22Rv1 (cell line): ENCODE results near the gene CDK18.

ENCODE experiments used
- H3K27ac ChIP-seq: fragments of 450-650 bp; 2 replicates; pipeline ENCODE4 v1.5.1; 2017
- ZFX ChIP-seq: fragments of 450-650 bp; IDR thresholded peaks from 2 replicates; pipeline ENCODE4 v1.6.1; 2017; ENCODE audit warnings: antibody characterized with exemption, borderline replicate concordance
- TF ChIP-seq, protein P1 (sequence below): fragments of 450-650 bp; IDR thresholded peaks from 2 replicates; pipeline ENCODE4 v1.5.1; 2017; ENCODE audit warnings: mild to moderate bottlenecking

CDK18 gene

DNA sequence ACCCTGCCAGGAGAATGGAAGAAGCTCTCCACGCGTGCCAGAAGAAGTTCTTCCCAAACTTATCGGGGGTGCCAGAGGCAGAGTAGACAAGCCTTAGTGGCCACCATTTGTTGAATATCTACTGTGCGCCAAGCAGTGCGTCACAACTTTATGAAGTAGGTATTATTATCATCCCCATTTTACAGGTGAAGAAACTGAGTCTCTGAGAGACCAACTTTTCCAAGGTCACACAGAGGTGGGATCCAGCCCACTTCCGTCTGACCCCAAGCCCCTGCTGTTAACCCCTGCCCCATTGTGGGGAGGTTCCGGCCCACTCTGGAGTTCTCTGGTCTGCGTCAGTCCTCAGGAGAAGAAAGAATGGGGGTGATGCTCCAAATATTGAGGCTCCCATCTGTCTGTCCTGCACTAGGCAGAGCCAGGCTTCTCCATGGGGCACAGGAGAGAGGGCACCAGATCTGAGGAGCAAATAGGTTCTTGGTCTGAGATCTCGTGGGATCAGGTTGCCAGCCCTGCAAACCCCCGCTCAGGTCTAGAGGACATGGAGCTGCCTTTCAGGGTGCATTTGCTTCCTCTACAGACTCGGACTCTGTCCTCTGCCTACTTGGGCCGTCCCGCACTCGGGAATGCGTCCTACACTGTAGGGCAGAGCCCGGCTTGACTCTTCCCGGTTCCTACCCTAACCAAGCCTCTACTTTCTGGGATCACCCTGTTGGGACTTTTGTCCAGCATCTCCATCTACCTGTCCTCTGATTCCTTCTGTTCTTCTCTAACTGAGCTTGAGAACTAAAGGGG is 2.1 kb downstream of the CDK18 start:
- TF ChIP-seq ZFX: no peak
- TF ChIP-seq, protein P1, sequence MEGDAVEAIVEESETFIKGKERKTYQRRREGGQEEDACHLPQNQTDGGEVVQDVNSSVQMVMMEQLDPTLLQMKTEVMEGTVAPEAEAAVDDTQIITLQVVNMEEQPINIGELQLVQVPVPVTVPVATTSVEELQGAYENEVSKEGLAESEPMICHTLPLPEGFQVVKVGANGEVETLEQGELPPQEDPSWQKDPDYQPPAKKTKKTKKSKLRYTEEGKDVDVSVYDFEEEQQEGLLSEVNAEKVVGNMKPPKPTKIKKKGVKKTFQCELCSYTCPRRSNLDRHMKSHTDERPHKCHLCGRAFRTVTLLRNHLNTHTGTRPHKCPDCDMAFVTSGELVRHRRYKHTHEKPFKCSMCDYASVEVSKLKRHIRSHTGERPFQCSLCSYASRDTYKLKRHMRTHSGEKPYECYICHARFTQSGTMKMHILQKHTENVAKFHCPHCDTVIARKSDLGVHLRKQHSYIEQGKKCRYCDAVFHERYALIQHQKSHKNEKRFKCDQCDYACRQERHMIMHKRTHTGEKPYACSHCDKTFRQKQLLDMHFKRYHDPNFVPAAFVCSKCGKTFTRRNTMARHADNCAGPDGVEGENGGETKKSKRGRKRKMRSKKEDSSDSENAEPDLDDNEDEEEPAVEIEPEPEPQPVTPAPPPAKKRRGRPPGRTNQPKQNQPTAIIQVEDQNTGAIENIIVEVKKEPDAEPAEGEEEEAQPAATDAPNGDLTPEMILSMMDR: no peak
- H3K27ac ChIP-seq: no peak overlapping the region

DNA sequence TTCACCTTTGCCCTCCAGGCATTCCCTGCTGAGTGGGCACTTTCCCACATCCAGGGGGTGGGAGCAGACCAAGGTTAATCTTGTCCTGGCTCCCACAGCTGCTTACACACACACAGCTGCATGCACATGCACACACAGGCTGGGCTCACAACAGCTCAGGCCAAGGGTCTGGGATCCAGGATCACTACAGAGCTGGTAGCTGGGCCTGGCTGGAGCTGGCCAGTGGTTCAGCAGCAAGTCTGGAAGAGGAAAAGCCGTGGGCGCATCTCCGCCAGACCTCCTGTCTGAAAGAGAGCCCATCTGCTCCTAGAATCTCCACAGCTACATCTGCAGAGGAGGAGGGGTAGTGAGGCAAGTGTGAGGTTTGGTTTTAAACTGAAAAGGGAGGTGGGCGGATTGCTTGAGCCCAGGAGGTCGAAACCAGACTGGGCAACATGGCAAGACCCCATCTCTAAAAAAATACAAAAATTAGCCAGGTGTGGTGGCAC is 3.8 kb downstream of the CDK18 start:
- TF ChIP-seq, protein P1: no peak
- TF ChIP-seq ZFX: no peak
- no peak overlapping the region for H3K27ac ChIP-seq

DNA sequence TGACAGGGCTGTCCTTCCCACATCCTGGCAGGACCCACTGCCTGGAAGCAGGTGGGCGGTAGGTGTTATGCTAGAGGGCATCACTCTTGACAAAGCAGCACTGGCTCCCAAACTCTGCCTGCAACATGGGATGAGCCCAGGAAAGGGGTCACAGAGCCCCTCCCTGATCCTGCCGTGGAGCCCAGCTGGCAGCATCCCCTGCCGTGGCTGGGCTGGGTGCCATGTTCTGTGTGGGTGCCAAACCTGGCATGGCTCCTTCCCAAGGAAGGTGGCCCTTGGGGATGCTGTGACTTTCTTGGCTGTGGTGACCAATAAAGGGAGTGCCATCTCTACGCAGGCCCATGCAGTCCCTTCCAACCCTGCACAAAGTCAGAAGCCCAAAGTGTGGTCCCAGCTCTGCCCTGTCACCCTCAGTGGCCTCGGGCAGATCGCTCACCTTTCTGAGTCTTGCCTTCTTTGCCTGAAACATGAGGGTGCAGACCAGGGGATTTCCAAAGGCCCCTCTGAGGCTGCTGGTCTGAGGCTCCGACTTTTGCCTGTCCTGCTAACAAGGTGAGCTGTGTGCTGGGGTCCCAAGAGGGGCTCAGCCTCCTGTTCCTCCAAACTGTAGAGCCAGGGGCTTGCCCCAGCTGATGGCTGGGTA is 6.0 kb downstream of the CDK18 start:
- H3K27ac ChIP-seq: no peak overlapping the region
- no peak for TF ChIP-seq ZFX
- TF ChIP-seq, protein P1: no peak

DNA sequence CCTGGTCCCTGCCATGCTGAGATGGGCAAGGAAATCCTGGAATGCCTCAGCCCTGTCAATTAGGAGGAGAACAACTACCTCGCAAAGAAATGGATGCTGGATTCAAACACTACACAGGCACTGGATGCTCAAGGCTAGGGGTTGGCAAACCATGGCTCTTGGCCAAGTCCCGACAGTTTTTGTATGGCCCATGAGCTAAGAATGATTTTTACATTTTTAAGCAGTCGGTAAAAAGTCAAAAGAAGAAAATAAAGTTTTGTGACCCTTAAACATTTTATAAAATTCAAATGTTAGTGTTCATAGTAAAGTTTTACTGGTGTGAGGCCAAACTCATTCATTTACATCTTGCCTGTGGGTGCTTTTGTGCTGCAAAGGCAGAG is 6.5 kb downstream of the CDK18 start:
- no peak for TF ChIP-seq ZFX
- TF ChIP-seq, protein P1: no peak

DNA sequence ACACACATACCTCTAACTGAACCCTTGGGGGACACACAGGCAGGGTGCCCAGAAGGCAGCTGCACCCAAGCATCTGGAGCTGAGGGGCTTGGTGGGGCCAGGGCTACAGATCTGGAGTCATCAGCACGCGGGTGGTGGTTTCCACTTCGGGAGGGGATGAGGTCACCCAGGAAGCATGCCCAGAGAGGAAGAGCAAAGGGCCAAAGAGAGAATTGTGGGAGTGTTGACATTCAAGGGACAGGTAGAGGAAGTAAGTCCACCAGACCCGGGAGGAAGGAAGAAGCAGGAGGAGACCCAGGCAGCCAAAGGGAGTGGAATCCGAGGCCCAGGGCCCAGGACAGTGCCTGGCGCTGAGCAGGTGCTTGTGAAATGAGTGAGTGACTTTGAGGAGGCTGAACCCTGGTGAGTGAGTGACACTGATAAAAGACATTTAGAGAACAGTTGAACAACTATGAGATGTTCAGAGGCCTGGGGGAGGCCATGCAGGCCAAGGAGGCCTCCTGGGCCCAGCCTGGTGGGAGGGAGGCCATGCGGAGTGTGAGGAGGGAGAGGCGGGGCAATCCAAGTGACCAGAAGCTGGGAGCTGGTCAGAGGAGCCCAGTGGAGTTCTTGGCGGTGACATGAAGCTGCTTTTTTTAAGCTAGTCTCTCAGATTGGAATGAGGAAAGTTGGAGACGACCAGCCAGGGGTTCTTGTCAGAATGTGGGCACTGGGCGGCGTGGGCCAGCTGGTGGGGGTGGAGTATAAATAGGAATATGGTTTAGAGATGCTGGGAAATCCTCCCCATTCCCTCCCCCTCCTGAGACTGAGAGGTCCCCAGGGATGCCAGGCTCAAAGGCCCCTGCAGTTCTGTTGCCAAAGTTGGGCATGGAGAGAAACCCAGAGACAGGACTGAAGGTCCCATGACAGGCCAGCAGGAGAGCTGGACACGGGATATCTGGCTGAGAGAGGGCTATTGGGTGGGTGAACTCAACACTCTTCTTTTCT is 7.9 kb downstream of the CDK18 start:
- no peak for TF ChIP-seq ZFX
- TF ChIP-seq, protein P1: no peak
- H3K27ac ChIP-seq: no peak overlapping the region

More for the DNA sequence above, 6.5 kb downstream of the CDK18 start:
- no peak overlapping the region for H3K27ac ChIP-seq

DNA sequence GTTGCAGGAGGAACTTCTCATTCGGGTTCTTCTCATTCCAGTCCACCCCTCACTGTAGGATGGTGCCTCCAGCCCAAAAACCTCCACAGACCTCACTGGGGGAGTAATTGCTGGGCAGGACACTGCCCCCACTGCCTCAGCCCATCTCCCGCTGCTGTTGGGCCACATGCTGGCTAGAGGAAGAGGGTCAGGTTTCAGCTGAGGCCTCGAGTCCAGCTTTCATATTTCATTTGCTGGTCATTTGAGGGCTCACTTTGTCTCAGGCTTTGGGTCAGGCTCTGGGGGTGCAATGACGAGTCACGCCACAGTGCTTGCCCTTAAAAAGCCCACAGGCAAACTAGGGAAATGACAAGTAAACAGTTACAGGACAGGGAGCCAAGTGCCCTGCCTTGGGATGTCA is 9.3 kb downstream of the CDK18 start:
- H3K27ac ChIP-seq: no peak overlapping the region
- TF ChIP-seq, protein P1: no peak
- no peak for TF ChIP-seq ZFX
